Activated CD4-positive, alpha-beta T cell treated with anti-CD3 and anti-CD28 coated beads, Interleukin-2, Interleukin-4, amounts not matched to agents 100 ng/mL and 50 ng/mL, durations not matched to agents 16 hours and 8 hours (primary cell): Measurements from ENCODE around the gene MLLT3.

Experiments
- DNase-seq: peaks from one replicate; pipeline ENCODE4 v3.0.0-alpha.2; 2020; ENCODE audit warnings: low spot score

MLLT3 gene

GRCh38 chr9:20409321-20410092, 212.8 kb downstream of the MLLT3 start:
- no peak for DNase-seq

DNA sequence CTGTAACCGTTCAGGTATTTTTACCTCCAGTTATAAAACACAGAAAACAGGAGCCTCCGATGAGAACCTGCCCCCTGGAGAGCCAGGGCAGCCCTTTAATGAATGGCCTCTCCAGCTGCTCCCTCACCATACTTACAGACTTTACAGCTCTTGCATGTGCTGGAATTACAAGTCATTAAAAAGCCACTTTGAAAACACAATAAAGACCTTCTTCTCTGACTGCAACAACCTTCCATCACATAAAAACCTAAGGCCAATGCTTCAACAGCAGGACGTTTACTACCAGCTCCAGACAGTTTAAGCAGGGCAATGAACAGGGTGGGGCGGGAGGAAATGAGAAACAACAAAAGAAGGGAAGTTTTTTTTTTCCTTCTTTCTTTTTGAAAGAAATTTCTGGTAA, 213.8 kb downstream of the MLLT3 start:
- DNase-seq, result no peak

- DNase-seq, result no peak
Observed at GRCh38 chr9:20407013-20407412, 215.3 kb downstream of the MLLT3 start.

DNA sequence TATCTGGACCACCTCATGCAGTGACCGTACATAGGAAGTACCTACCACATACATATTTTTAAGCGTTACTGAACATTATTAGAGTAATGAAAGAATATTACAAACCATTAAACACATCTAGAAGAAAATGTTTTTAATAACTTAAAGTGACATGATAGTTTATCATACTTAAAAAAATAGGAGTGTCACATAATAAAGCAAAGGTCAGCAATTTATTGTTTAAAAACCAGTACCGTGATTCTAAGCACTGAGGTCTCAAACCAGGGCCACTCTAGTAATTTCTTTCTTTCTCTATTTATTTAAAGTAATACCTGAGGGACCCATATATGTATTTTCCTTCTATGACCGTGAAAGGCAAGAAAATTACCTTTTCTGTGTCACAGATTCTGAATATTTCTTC, 216.0 kb downstream of the MLLT3 start:
- no peak for DNase-seq

DNA sequence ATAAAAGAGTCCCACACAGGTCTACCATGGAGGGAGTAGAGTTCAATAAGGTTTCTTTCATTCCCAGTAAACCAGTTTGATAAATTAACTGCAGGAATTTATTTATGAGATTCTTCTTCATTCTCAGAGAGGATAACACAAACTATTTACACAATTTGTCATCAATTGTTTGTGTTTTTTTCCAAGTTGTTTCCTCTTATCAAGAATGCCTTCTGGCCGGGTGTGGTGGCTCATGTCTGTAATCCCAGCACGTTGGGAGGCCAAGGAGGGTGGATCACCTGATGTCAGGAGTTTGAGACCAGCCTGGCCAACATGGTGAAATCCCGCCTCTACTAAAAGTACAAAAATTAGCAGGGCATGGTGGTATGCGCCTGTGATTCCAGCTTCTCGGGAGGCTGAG, 216.7 kb downstream of the MLLT3 start:
- no peak for DNase-seq

DNA sequence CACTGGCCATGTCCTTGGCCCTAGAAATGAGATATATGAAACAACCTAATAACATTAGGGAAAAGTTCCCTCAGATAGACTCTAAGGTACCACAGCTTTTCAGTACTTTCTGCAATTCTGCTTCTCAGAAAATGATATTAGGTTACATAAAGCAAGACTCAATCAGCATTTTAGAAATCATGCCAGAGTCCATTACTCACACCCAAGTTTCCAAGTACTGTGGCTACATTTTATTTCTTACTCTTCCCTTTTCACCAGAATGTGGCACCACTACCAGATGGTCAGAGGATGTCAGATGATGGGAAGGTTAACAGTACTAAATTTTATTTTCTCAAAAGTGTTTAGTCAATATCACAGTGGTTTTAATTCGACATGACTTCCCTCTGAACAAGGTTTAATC, 217.2 kb downstream of the MLLT3 start:
- DNase-seq, result no peak

- DNase-seq, result no peak
Observed at GRCh38 chr9:20404192-20404813, 218.0 kb downstream of the MLLT3 start.

DNA sequence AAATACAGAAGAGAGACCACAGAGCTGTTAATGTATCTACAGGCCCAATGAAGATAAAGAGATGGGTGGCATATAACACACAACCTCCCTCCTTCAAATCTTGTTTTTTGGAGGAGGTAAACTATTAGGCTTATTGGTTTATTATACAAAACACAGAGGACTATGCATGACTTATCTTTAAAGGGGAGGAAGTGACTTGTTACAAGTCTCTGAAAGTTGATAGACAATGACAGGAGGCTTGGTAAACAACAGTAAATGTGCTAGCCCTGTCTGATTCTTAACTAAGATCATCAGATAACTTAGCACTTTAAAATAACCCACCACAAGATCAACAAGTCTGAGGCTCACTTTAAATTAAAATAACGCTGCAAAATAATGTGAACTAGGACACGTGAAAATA, 219.0 kb downstream of the MLLT3 start:
- no peak for DNase-seq

- DNase-seq, result no peak
Observed at GRCh38 chr9:20402273-20402875, 219.9 kb downstream of the MLLT3 start.

GRCh38 chr9:20398536-20399338, 223.6 kb downstream of the MLLT3 start:
- DNase-seq, result no peak

DNA sequence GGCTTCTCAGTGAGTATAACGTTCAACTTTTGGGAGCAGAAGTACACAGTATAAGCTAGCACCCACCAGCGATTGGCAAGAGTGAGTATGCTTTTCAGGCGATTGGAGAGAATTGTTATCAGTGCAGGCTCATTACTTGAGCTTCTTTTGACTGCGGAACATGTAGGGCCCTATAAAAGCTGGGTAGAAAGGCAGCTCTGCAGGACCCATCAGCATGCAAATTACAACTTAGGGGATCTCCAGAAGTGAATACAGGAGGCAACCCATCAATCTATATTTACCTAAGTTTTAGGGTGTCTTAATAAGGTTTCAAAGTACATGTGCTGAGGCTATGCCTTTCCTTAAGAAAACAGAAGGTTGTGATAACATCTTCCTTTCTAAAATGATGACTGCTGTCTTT, 225.0 kb downstream of the MLLT3 start:
- DNase-seq, result no peak

DNA sequence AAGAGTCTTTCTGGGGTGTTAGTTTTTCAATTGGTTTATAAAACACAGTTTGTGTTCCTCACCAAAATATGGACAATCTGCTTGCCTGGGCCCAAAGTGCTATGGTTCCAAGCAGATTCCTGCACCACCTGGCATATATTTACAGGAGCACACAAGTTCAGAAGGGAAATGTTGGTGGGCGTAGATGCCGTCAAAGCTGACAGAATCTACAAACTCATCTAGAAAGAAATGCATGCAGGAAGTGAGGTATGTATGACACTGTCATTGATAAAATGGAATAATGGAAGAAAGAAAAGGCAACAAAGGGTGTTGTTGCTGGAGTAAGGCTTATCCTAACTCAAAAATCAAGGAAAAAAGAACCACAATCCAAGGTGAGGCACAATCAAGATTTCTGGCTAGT, 225.8 kb downstream of the MLLT3 start:
- no peak for DNase-seq

DNA sequence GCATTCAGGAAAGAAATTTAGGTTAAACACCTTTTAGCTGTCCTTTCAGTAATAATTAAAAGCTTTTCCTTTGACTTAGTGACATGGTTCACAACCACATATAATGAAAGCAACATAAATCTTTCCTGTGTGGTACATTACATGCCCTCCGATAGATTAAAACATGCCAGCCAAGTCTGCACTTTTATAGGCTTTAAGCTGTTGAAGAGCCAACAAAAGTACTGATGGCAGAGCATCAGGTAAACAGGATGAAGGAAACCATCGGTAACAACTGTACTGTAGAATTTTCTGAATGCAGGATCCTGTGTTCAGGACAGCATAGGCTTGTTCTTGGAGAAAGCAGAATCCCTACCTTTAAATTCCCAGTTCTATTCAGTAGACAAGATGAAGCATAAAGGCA, 226.6 kb downstream of the MLLT3 start:
- no peak for DNase-seq

- no peak for DNase-seq
Observed at GRCh38 chr9:20394969-20395368, 227.3 kb downstream of the MLLT3 start.

GRCh38 chr9:20391208-20391607, 231.1 kb downstream of the MLLT3 start:
- DNase-seq, result no peak

GRCh38 chr9:20390400-20390799, 231.9 kb downstream of the MLLT3 start:
- DNase-seq, result no peak

GRCh38 chr9:20387062-20387461, 235.2 kb downstream of the MLLT3 start:
- DNase-seq, result no peak

- DNase-seq, result no peak
Observed at GRCh38 chr9:20384642-20385041, 237.7 kb downstream of the MLLT3 start.

GRCh38 chr9:20382460-20383071, 239.7 kb downstream of the MLLT3 start:
- no peak for DNase-seq

- no peak for DNase-seq
Observed at GRCh38 chr9:20380546-20380945, 241.8 kb downstream of the MLLT3 start.

GRCh38 chr9:20379804-20380225, 242.5 kb downstream of the MLLT3 start:
- no peak for DNase-seq

DNA sequence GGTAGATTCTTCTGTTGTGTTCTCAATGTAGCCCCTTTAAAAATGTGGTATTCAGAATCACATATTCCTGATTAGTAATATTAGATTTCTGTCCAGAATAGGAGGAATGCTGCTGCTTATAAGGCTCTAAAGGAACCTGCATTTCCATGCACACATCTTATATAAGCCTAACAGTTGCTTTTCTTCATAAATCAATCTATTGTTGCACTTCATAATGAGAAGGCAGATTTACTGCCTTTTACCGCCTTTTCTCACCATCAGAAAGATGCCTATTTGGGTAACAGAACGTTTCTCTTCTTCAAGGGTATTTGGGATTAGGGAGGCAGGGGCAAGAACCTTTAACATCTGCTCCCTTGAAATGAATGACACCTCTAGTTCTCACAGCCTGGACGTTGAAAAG, 243.4 kb downstream of the MLLT3 start:
- no peak for DNase-seq
